Stomach (tissue), 9 donors: ENCODE measurements around the gene USP10. TPM values are rescaled to one million over a fixed set of nuclear protein-coding genes. Genes with fewer than 3 reads are reported as not detected.

Experiments used
- DNase-seq, 2 donors: peaks; one replicate each; pipeline versions ENCODE4 v3.0.0 to v3.0.0-alpha.2; 2013 to 2019
- H3K27ac ChIP-seq, 5 donors: fragments of 200-600 bp in 4 of 5; sonication (generic) in 4 of 5; one replicate each; pipeline ENCODE4 v1.5.1; 2013 to 2019; ENCODE audit warnings: mild to moderate bottlenecking in 1 of 5, moderate library complexity in 1 of 5
- H3K27me3 ChIP-seq, 3 donors: fragments of 200-600 bp; sonication (generic); one replicate each; pipeline ENCODE4 v1.5.1; 2017 to 2019; ENCODE audit warnings: mixed run types in 1 of 3
- H3K36me3 ChIP-seq, 4 donors: fragments of 200-600 bp; sonication (generic); 1 replicate in 3 of 4; 2 replicates in 1 of 4; pipeline ENCODE4 v1.5.1; 2016 to 2019
- H3K4me1 ChIP-seq, 4 donors: fragments of 200-600 bp; sonication (generic); one replicate each; pipeline ENCODE4 v1.5.1; 2016 to 2019
- H3K4me3 ChIP-seq, 4 donors: fragments of 200-600 bp; sonication (generic) in 3 of 4; one replicate each; pipeline ENCODE4 v1.5.1; 2016 to 2019; ENCODE audit warnings: mild to moderate bottlenecking in 1 of 4
- H3K9me3 ChIP-seq, 4 donors: fragments of 200-600 bp; sonication (generic); one replicate each; pipeline ENCODE4 v1.5.1; 2016 to 2019
- EP300 ChIP-seq: sonication (generic); formaldehyde crosslinking; IDR thresholded peaks from one replicate; pipeline ENCODE4 v1.6.1; 2017; ENCODE audit warnings: antibody characterized with exemption
- POLR2A ChIP-seq, 4 donors: fragments of 450-650 bp; IDR thresholded peaks; one replicate each; pipeline ENCODE4 v1.6.1; 2016; ENCODE audit warnings: antibody characterized with exemption in 4 of 4, control low read depth in 2 of 4, mild to moderate bottlenecking in 1 of 4, moderate library complexity in 1 of 4
- POLR2AphosphoS5 ChIP-seq, 3 donors: sonication (generic); formaldehyde crosslinking; IDR thresholded peaks; one replicate each; pipeline ENCODE4 v1.6.1; 2016; ENCODE audit warnings: antibody characterized with exemption in 3 of 3
- WGBS, 5 donors: extraction: QIAGEN DNeasy Blood & Tissue Kit in 3 of 5; methylation state at CpG; one replicate each; pipeline versions ENCODE4 v1.1.5 to v1.1.7; 2013 to 2018; 5-methylcytosine and 5-hydroxymethylcytosine counted together
- intact Hi-C: fragments of 100-400 bp; cut with DNase I; formaldehyde crosslinking; loops from one replicate; pipeline ENCODE4 v1.15.1; 2023; ENCODE audit warnings: low total_unique reads
- polyA plus RNA-seq, 3 donors: library from polyadenylated mRNA; stranded (reverse); fragments of 200-250 nt; gene quantifications; one replicate each; pipeline ENCODE4 v1.2.3, GENCODE V29; 2013
- total RNA-seq, 5 donors: library from RNA; depleted of rRNA; stranded (reverse); fragments of >200 nt; gene quantifications; one replicate each; pipeline versions ENCODE4 v1.1.0 to v1.2.3, GENCODE V29; 2014 to 2016
- TF ChIP-seq, protein P1 (sequence below), 7 experiments: fragments of 450-650 bp in 4 of 7; fragments of 200-600 bp in 3 of 7; sonication (generic) in 3 of 7; IDR thresholded peaks; one replicate each; pipeline ENCODE4 v1.5.1; 2016 to 2019; ENCODE audit warnings: antibody characterized with exemption in 7 of 7, control low read depth in 2 of 7, mild to moderate bottlenecking in 1 of 7
- donor health status: healthy with polysubstance abuse.
- donor health status: Bipolar disorder and iron deficiency.
- donor health status: healthy.

Gene USP10
- total and polyA plus RNA-seq, 8 donors, result 17.1 to 183 (median 44.8) TPM

DNA sequence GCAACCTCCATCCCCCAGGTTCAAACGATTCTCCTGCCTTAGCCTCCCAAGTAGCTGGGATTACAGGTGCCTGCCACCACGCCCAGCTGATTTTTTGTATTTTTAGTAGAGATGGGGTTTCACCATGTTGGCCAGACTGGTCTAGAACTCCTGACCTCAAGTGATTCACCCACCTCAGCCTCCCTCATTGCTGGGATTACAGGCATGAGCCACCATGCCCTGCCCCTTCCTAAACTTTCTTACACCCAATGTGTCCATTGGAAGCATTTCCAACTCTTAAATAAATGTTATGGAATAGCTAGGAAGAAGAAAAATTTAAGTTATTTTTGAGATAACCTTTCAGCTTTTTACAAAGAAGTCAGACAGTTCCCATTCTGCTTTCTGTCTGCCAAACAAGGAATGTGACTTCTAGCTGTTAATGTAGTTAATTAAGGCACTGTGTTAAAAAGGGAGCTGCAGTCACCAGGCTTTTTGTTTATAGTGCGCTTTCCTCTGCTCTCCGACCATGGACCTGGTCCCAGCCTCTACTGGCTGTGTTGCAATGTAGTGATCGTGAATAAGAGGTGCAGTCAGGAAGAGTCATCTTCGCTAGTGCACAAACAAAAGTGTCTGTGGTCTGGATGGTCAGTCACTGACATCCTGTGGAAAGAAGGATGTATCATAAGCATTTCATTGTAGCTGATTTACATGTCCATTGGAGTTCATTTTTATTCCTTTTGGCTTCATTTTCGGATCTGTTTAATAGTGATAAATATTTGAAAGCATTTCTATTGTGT, 39.7 kb downstream of the USP10 start:
- Histone ChIP-seq H3K36me3 (peaks cover 0 to 13% (median 6%) of the 10 kb centered on the region in 4 donors), H3K4me1 (peaks cover 56 to 91% (median 70%) of the 10 kb centered on the region in 4 donors), H3K9me3 (no peaks in the 10 kb centered on the region), H3K27ac (peak overlapping the region in 2 of 5 donors; percentile 32 to 49), H3K27me3 (no peaks in the 10 kb centered on the region), H3K4me3 (no peak overlapping the region)
- peak in 1 of 3 donors; percentile 75 for TF ChIP-seq POLR2AphosphoS5 (IDR thresholded peaks at IDR 0.05)
- no peak for TF ChIP-seq EP300
- DNase-seq, result no peak
- WGBS, 5 donors, result 64 to 79% (median 76%) methylated on average over 7 of the region's 7 CpGs
- intact Hi-C loops, result no loop called here

DNA sequence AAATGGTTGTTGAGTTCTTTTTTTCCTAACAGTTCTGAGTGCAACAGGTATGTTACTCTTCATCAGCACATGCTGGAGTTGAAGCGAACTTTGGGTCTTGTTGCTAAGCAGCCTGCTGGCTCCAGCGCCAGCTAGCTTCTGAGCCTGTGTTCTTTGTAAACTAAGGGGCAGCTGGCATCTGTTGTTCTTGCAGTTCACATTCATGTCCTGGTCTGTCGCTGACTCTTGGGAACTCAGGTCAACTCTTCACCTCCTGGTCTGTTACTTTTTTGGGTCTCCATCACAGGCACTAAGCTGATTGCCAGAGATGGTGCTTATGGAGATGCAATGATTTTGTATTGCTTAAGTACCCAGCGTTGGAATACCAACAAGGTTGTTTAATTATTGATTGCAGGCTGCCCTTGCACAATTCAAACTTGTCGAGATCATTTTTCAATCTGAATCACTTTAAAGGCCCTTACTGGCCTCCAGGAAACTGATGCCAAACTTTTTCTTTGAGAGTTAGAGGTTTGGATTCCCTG, 40.9 kb downstream of the USP10 start:
- DNase-seq, result peak in 1 of 2 donors; percentile 62
- H3K4me1 ChIP-seq, result peaks cover 55 to 84% (median 68%) of the 10 kb centered on the region in 4 donors
- H3K4me3 ChIP-seq, result no peak overlapping the region
- intact Hi-C loops, result no loop called here
- WGBS, 5 donors, result 41 to 60% (median 52%) methylated on average over 5 of the region's 5 CpGs
- TF ChIP-seq EP300 (no peak), POLR2A (IDR thresholded peaks at IDR 0.05) (no peak), POLR2AphosphoS5 (IDR thresholded peaks at IDR 0.05) (no peak)
- TF ChIP-seq, protein P1, sequence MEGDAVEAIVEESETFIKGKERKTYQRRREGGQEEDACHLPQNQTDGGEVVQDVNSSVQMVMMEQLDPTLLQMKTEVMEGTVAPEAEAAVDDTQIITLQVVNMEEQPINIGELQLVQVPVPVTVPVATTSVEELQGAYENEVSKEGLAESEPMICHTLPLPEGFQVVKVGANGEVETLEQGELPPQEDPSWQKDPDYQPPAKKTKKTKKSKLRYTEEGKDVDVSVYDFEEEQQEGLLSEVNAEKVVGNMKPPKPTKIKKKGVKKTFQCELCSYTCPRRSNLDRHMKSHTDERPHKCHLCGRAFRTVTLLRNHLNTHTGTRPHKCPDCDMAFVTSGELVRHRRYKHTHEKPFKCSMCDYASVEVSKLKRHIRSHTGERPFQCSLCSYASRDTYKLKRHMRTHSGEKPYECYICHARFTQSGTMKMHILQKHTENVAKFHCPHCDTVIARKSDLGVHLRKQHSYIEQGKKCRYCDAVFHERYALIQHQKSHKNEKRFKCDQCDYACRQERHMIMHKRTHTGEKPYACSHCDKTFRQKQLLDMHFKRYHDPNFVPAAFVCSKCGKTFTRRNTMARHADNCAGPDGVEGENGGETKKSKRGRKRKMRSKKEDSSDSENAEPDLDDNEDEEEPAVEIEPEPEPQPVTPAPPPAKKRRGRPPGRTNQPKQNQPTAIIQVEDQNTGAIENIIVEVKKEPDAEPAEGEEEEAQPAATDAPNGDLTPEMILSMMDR (IDR thresholded peaks at IDR 0.05), result no peak
- H3K27me3 ChIP-seq, result no peaks in the 10 kb centered on the region
- peak overlapping the region in 3 of 5 donors; percentile 32 to 49 (median 45) for H3K27ac ChIP-seq
- H3K36me3 ChIP-seq, result peaks cover 8 to 20% (median 17%) of the 10 kb centered on the region in 4 donors
- no peaks in the 10 kb centered on the region for H3K9me3 ChIP-seq

DNA sequence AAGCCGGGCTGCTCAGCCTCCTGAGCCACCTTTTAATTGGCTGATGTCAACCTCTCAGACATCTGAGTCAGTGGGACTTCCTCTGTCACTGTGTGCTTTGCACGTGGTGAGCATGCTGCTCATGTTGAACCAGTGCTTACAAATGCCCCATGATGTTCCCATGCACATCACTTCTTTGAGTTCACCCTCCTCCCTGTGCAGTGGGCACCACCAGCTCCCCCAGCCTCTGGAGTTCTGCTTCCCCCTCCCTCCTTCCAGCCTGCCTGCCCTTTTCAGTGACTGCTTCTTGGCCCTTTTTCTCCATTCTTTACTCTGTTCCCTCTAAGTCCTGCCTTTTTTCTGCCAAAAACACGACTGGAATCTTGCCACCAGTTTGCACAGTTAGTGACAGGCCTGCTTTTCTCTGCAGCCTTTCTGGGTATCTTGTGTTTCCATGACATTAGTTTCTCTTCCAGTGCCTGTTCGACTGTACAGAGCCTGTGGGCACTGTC, 41.6 kb downstream of the USP10 start:
- intact Hi-C loops, result no loop called here
- Histone ChIP-seq H3K9me3 (no peaks in the 10 kb centered on the region), H3K4me3 (no peak overlapping the region), H3K36me3 (peaks cover 9 to 26% (median 20%) of the 10 kb centered on the region in 4 donors), H3K4me1 (peaks cover 48 to 76% (median 63%) of the 10 kb centered on the region in 4 donors), H3K27me3 (no peaks in the 10 kb centered on the region), H3K27ac (peak overlapping the region in 3 of 5 donors; percentile 32 to 49 (median 45))
- DNase-seq, result peak in 1 of 2 donors; percentile 67
- 18 to 34% (median 26%) methylated on average over 4 of the region's 4 CpGs for WGBS, 5 donors
- TF ChIP-seq POLR2AphosphoS5 (IDR thresholded peaks at IDR 0.05) (no peak), POLR2A (IDR thresholded peaks at IDR 0.05) (no peak), EP300 (no peak)
- TF ChIP-seq, protein P1 (IDR thresholded peaks at IDR 0.05), result no peak

DNA sequence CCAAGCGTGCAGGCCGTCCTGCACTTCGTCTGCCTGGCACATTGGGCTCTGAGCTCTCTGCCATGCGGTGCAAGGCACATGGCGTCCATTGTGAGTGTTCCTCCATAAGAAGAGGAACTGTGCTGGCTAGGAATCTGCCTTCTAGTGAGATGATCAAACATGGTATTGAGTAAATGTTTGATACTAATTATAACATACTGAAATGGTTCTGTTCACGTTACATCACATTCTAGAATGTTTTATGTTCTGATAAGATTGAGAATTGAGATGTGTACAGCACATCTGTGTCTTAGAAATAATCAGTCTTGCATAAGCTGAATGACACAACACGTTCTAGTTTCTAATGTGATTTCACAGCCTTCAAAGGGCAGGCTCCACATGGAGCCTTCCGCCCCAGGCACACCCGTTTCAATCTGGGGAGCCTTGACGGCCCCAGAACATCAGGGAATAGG, 42.9 kb downstream of the USP10 start:
- Histone ChIP-seq H3K36me3 (peaks cover 9 to 31% (median 22%) of the 10 kb centered on the region in 4 donors), H3K27ac (peak overlapping the region in 2 of 5 donors; percentile 32 to 49), H3K4me1 (peaks cover 36 to 63% (median 51%) of the 10 kb centered on the region in 4 donors), H3K27me3 (no peaks in the 10 kb centered on the region), H3K9me3 (no peaks in the 10 kb centered on the region), H3K4me3 (no peak overlapping the region)
- WGBS, 5 donors, result 74 to 86% (median 85%) methylated on average over 10 of the region's 10 CpGs
- intact Hi-C loops, result no loop called here
- DNase-seq, result no peak
- TF ChIP-seq POLR2AphosphoS5 (IDR thresholded peaks at IDR 0.05), result no peak
- TF ChIP-seq EP300, result no peak
- TF ChIP-seq, protein P1 (IDR thresholded peaks at IDR 0.05), result no peak
- TF ChIP-seq POLR2A (IDR thresholded peaks at IDR 0.05), result no peak
